HEK293T (cell line): ENCODE data around the gene TMEM150B.

Experiments
- CTCF ChIA-PET: fragments of 350-600 bp; formaldehyde crosslinking; extraction: SDS; loops from one replicate; lab custom pipeline; 2021; ENCODE audit warnings: antibody characterized with exemption, inconsistent platforms; lab: Yijun Ruan, JAX
- POLR2A ChIA-PET: fragments of 350-600 bp; formaldehyde crosslinking; extraction: SDS; loops from one replicate; lab custom pipeline; 2020; ENCODE audit warnings: antibody characterized with exemption, inconsistent platforms; lab: Yijun Ruan, JAX
- DNase-seq: peaks from one replicate; pipeline ENCODE4 v3.0.0; 2012; ENCODE audit warnings: mixed read lengths; ENCODE audit errors: extremely low spot score
- ARNT ChIP-seq: fragments of 450-650 bp; IDR thresholded peaks from 2 replicates; pipeline ENCODE4 v1.6.1; 2017; ENCODE audit warnings: mild to moderate bottlenecking
- BHLHE40 ChIP-seq: fragments of 450-650 bp; IDR thresholded peaks from 2 replicates; pipeline ENCODE4 v1.6.1; 2016; ENCODE audit warnings: mild to moderate bottlenecking, moderate library complexity, borderline replicate concordance
- CTBP1 ChIP-seq: fragments of 450-650 bp; IDR thresholded peaks from 2 replicates; pipeline ENCODE4 v1.6.1; 2016; ENCODE audit warnings: borderline replicate concordance
- ELF4 ChIP-seq: fragments of 450-650 bp; IDR thresholded peaks from 2 replicates; pipeline ENCODE4 v1.6.1; 2017; ENCODE audit warnings: antibody characterized with exemption
- FOXA1 ChIP-seq: fragments of 450-650 bp; IDR thresholded peaks from 2 replicates; pipeline ENCODE4 v1.6.1; 2016; ENCODE audit warnings: mild to moderate bottlenecking
- FOXK2 ChIP-seq: fragments of 450-650 bp; IDR thresholded peaks from 2 replicates; pipeline ENCODE4 v1.6.1; 2016; ENCODE audit warnings: mild to moderate bottlenecking
- FOXM1 ChIP-seq: fragments of 450-650 bp; IDR thresholded peaks from 2 replicates; pipeline ENCODE4 v1.6.1; 2017; ENCODE audit warnings: mild to moderate bottlenecking, borderline replicate concordance
- HDGF ChIP-seq: fragments of 450-650 bp; IDR thresholded peaks from 2 replicates; pipeline ENCODE4 v1.6.1; 2017; ENCODE audit warnings: antibody characterized with exemption, borderline replicate concordance
- L3MBTL2 ChIP-seq: fragments of 450-650 bp; conservative IDR thresholded peaks from 2 replicates; pipeline ENCODE4 v1.6.1; 2016; ENCODE audit warnings: mild to moderate bottlenecking
- LEF1 ChIP-seq: fragments of 450-650 bp; IDR thresholded peaks from 2 replicates; pipeline ENCODE4 v1.6.1; 2017; ENCODE audit warnings: mild to moderate bottlenecking, borderline replicate concordance
- NFRKB ChIP-seq: fragments of 450-650 bp; IDR thresholded peaks from 2 replicates; pipeline ENCODE4 v1.6.1; 2016; ENCODE audit warnings: mild to moderate bottlenecking, moderate library complexity
- PKNOX1 ChIP-seq: fragments of 450-650 bp; IDR thresholded peaks from 2 replicates; pipeline ENCODE4 v1.6.1; 2016
- SP1 ChIP-seq: fragments of 450-650 bp; IDR thresholded peaks from 2 replicates; pipeline ENCODE4 v1.6.1; 2017
- SUZ12 ChIP-seq: fragments of 450-650 bp; IDR thresholded peaks from 2 replicates; pipeline ENCODE4 v1.6.1; 2016; ENCODE audit warnings: mild to moderate bottlenecking
- TARDBP ChIP-seq: fragments of 450-650 bp; IDR thresholded peaks from 2 replicates; pipeline ENCODE4 v1.6.1; 2016
- ZNF384 ChIP-seq: fragments of 450-650 bp; IDR thresholded peaks from 2 replicates; pipeline ENCODE4 v1.6.1; 2016

TMEM150B gene

GRCh38 chr19:55285229-55285890 is 39.8 kb downstream of the TMEM150B start:
- no peak for TF ChIP-seq ZNF384
- DNase-seq: no peak
- ChIA-PET CTCF (no interaction called here), POLR2A (no interaction called here)

GRCh38 chr19:55284405-55285058 is 40.6 kb downstream of the TMEM150B start:
- ChIA-PET POLR2A (interaction anchor here (1.9 kb wide), 1 partner anchor 25 kb away, joined by 7 read pairs; the partner anchor contains the start of gene PPP6R1), CTCF (no interaction called here)

GRCh38 chr19:55283548-55284377 is 41.4 kb downstream of the TMEM150B start, which contains the start of gene BRSK1:
TSS of gene BRSK1 (plus strand) at chr19:55283997. CDS start at chr19:55284443, 446 bp downstream.
- CTCF ChIA-PET: no interaction called here
- peak; percentile 46 for DNase-seq
- no peak for TF ChIP-seq PKNOX1
- no peak for TF ChIP-seq SP1
- no peak for TF ChIP-seq BHLHE40
- TF ChIP-seq ZNF384: no peak
- TF ChIP-seq LEF1: no peak
- no peak for TF ChIP-seq CTBP1
- POLR2A ChIA-PET: interaction anchor here (1.9 kb wide), 1 partner anchor 25 kb away, joined by 7 read pairs; the partner anchor contains the start of gene PPP6R1

More at GRCh38 chr19:55284405-55285058, 40.6 kb downstream of the TMEM150B start:
- DNase-seq: no peak
- TF ChIP-seq TARDBP: no peak
- no peak for TF ChIP-seq FOXM1
- TF ChIP-seq BHLHE40: no peak
- no peak for TF ChIP-seq PKNOX1
- no peak for TF ChIP-seq FOXK2
- no peak for TF ChIP-seq FOXA1
- TF ChIP-seq LEF1: no peak
- TF ChIP-seq ELF4: no peak
- no peak for TF ChIP-seq L3MBTL2
- no peak for TF ChIP-seq CTBP1
- no peak for TF ChIP-seq SP1
- TF ChIP-seq SUZ12: no peak
- TF ChIP-seq ZNF384: no peak

GRCh38 chr19:55279770-55280643 is 45.1 kb downstream of the TMEM150B start, which contains the start of gene HSPBP1:
TSS of gene HSPBP1 (minus strand) at chr19:55280110. CDS start at chr19:55279608, 502 bp downstream.
- CTCF ChIA-PET: interaction anchor here (1.0 kb wide), 1 partner anchor 120 kb away, joined by 4 read pairs; no protein-coding TSS in a partner anchor
- peak; percentile 97 for DNase-seq
- no peak for TF ChIP-seq BHLHE40
- no peak for TF ChIP-seq FOXA1
- no peak for TF ChIP-seq TARDBP
- TF ChIP-seq FOXK2: no peak
- TF ChIP-seq ELF4: peak; percentile 77
- no peak for TF ChIP-seq NFRKB
- peak; percentile 96 for TF ChIP-seq PKNOX1
- no peak for TF ChIP-seq ZNF384
- TF ChIP-seq CTBP1: no peak
- no peak for TF ChIP-seq SUZ12
- TF ChIP-seq HDGF: no peak; the same call in 1 of the 2 replicates
- POLR2A ChIA-PET: interaction anchor here (0.6 to 3.5 kb wide), 7 partner anchors 21 to 182 kb away, joined by 3 to 34 read pairs (median 3); partner anchors contain the start of genes ISOC2, KMT5C, PPP6R1 and UBE2S

- CTCF ChIA-PET: interaction anchor here (0.6 kb wide), 1 partner anchor 1303 kb away, joined by 4 read pairs; no protein-coding TSS in a partner anchor
- POLR2A ChIA-PET: interaction anchor here (1.8 to 3.5 kb wide), 2 partner anchors 20 to 128 kb away, joined by 9 to 34 read pairs; partner anchors contain the start of genes PPP6R1 and UBE2S
- no peak for TF ChIP-seq SP1
- TF ChIP-seq LEF1: no peak
- no peak for TF ChIP-seq BHLHE40
- no peak for TF ChIP-seq ARNT
- no peak for TF ChIP-seq FOXM1
- TF ChIP-seq FOXA1: no peak
- TF ChIP-seq TARDBP: no peak
- TF ChIP-seq L3MBTL2: no peak
- DNase-seq: no peak
These were observed 45.8 kb downstream of the TMEM150B start for GRCh38 chr19:55279340-55279739.
